H1 (cell line): ENCODE results near the gene COX19. TPM values are rescaled to one million over a fixed set of nuclear protein-coding genes. Genes with fewer than 3 reads are reported as not detected.

Experiments used
- ASH2L ChIP-seq: fragments of 200-600, 300-600 bp; sonication (generic); IDR thresholded peaks from one replicate; pipeline ENCODE4 v1.7.1; 2017; ENCODE audit warnings: low read length
- CHD7 ChIP-seq: fragments of 300-600 bp; sonication (generic); IDR thresholded peaks from 2 replicates; pipeline ENCODE4 v1.7.1; 2012; ENCODE audit warnings: low read length, moderate library complexity, mild to moderate bottlenecking, inconsistent platforms; ENCODE audit not compliant: insufficient replicate concordance
- FOSL1 ChIP-seq: IDR thresholded peaks from 2 replicates; pipeline ENCODE4 v1.6.1; 2011; ENCODE audit warnings: mild to moderate bottlenecking, low read depth, low read length, moderate library complexity; ENCODE audit not compliant: insufficient read depth
- HDAC2 ChIP-seq, 2 experiments: fragments of 300-600 bp in 1 of 2; sonication (generic) in 1 of 2; IDR thresholded peaks; 2 replicates each; pipeline ENCODE4 v1.6.1; 2011 to 2012; ENCODE audit warnings: low read depth in 2 of 2, low read length in 2 of 2, mild to moderate bottlenecking in 2 of 2, moderate library complexity in 2 of 2, borderline replicate concordance in 1 of 2, inconsistent platforms in 1 of 2
- JUND ChIP-seq: IDR thresholded peaks from 2 replicates; pipeline ENCODE4 v1.6.1; 2011; ENCODE audit warnings: mild to moderate bottlenecking, improper control_type of control experiment, low read length
- MAFK ChIP-seq: IDR thresholded peaks from 2 replicates; pipeline ENCODE4 v1.6.1; 2012; ENCODE audit warnings: low read depth, mild to moderate bottlenecking, improper control_type of control experiment, low read length
- MAX ChIP-seq: IDR thresholded peaks from 2 replicates; pipeline ENCODE4 v1.6.1; 2012; ENCODE audit warnings: inconsistent platforms
- RFX5 ChIP-seq: IDR thresholded peaks from 2 replicates; pipeline ENCODE4 v1.6.1; 2011; ENCODE audit warnings: low read depth, low read length, improper control_type of control experiment, borderline replicate concordance
- SIRT6 ChIP-seq: IDR thresholded peaks from one replicate; pipeline ENCODE4 v1.7.1; 2012; ENCODE audit warnings: low read length, inconsistent platforms
- TAF7 ChIP-seq: optimal IDR thresholded peaks from 2 replicates; pipeline ENCODE3; 2011; ENCODE audit warnings: low read depth, mild to moderate bottlenecking, inconsistent platforms, low read length, moderate library complexity, borderline replicate concordance
- TCF12 ChIP-seq: IDR thresholded peaks from 2 replicates; pipeline ENCODE4 v1.6.1; 2011; ENCODE audit warnings: low read depth, mild to moderate bottlenecking, low read length
- polyA plus RNA-seq, 7 experiments: library from polyadenylated mRNA; depleted of rRNA in 3 of 7; stranded (reverse) in 5 of 7; unstranded in 2 of 7; fragments of >200 nt in 5 of 7; fragments of 200-250 nt in 2 of 7; gene quantifications; 1 replicate in 5 of 7; 2 replicates in 1 of 7; 4 replicates in 1 of 7; pipeline versions ENCODE4 v1.2.1 to v1.2.3, GENCODE V29; 2011 to 2013; ENCODE audit warnings: missing spikeins in 2 of 7, mixed read lengths in 2 of 7
- total RNA-seq: library from RNA; stranded (reverse); fragmentation: NEBNext Ultra II Directional; extraction: Animal tissue kit (Norgen Biotek cat#: 25700); gene quantifications from 2 replicates; pipeline ENCODE4 v1.2.1, GENCODE V29; 2021

The COX19 gene
- total and polyA plus RNA-seq, 2 of the 8 experiments (the other 6 are each of a cell fraction or from before 2014, with no cell fraction given): 3.9 to 7.9 TPM

DNA sequence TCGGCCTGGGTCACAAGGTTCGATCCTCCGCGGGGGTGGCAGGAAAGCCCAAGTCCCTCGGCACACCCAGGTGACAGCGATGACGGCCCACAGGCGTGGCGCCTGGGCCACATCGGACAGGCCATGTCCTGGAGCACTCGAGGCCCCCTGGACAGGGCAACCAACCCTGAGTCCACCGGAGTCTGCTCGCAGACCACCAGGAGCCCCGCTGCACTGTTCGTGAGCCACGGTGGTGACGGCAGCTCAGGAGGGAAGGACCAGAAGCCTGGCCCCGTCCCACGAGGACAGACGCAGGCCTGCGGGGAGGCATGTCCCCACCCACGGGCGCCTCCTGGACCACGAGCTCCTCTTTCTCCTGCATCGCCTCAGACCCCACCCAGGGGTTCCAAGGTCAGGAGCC, 46.6 kb upstream of the COX19 start (continued):
- TF ChIP-seq CHD7: no peak
- no peak for TF ChIP-seq MAFK
- TF ChIP-seq FOSL1: no peak
- TF ChIP-seq SIRT6: no peak
- TF ChIP-seq TCF12: no peak
- no peak for TF ChIP-seq MAX
- TF ChIP-seq TAF7: no peak
- no peak for TF ChIP-seq ASH2L
- no peak for TF ChIP-seq HDAC2 (IDR thresholded peaks at IDR 0.05; ENCODE audit: borderline replicate concordance in 1 of 2, low read depth in 2 of 2, low read length in 2 of 2)
- TF ChIP-seq JUND: no peak
- TF ChIP-seq RFX5: no peak
